ENCODE results near the gene SMIM24.

DNA sequence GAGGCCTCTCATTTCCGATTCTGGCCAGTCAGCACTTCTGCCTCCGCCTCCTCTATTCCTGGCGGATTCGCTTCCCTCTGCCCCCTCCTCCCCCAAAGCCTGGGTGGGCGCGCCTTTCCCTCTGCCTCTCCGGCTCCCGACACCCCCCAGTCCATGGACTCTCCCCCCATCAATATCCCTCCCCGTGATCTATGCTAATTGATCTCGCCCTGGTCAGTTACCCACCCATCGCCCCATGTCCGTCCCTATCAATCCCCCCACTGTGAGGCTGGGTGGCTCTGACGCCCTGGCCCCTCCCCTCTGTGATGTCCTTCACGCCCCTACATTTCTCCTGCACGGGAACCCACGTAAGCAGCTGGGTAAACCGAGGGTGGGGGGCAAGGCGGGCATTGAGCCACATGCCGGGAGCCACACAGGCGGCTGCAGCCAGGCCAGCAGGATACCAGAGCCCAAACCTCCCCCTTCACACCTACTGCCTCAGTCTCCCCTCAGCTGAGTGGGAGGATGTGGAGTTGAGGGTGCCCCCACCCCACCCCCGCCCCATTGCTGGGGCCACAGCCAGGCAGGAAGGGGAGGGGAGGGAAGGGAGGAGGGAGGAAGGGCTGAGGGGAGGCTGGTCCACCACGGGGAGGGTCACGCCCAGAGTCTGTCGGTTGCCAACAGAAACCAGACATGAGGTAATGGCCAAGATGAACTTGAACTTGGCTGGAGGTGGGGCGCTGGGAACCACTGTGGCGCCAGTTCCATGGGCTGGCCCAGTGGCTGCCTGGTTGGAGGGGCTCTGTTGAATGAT is 21.0 kb downstream of the SMIM24 start:
- TF ChIP-seq, protein P1, sequence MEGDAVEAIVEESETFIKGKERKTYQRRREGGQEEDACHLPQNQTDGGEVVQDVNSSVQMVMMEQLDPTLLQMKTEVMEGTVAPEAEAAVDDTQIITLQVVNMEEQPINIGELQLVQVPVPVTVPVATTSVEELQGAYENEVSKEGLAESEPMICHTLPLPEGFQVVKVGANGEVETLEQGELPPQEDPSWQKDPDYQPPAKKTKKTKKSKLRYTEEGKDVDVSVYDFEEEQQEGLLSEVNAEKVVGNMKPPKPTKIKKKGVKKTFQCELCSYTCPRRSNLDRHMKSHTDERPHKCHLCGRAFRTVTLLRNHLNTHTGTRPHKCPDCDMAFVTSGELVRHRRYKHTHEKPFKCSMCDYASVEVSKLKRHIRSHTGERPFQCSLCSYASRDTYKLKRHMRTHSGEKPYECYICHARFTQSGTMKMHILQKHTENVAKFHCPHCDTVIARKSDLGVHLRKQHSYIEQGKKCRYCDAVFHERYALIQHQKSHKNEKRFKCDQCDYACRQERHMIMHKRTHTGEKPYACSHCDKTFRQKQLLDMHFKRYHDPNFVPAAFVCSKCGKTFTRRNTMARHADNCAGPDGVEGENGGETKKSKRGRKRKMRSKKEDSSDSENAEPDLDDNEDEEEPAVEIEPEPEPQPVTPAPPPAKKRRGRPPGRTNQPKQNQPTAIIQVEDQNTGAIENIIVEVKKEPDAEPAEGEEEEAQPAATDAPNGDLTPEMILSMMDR (IDR thresholded peaks at IDR 0.05): no peak
- TF ChIP-seq POLR2A (IDR thresholded peaks at IDR 0.05) (no peak), EP300 (IDR thresholded peaks at IDR 0.05) (peak in 2 of 4 donors; percentile 7 to 70)
